Measurements from ENCODE around the gene MYL6B. TPM values are rescaled to one million over a fixed set of nuclear protein-coding genes. Genes with fewer than 3 reads are reported as not detected.
A peak's percentile ranks its signal among the peaks of the same experiment; 100 is the strongest.

The MYL6B gene
- total RNA-seq, 1 donor from 2014 or later: 131 TPM

GRCh38 chr12:56127888-56128669, 24.3 kb upstream of the MYL6B start, which contains the start of gene ESYT1:
TSS of gene ESYT1 (plus strand) at chr12:56128267. CDS start at chr12:56128320, 53 bp downstream.
- H3K4me1 ChIP-seq: peaks cover 18% of the 10 kb centered on the region
- peak within 1 kb of the TSS; percentile 99 for H3K4me3 Mint-ChIP-seq
- H3K9me3 ChIP-seq (ENCODE audit: low read depth): no peaks in the 10 kb centered on the region
- no peaks in the 10 kb centered on the region for H3K27me3 ChIP-seq
- peaks cover 16% of the 10 kb centered on the region for H4K20me1 ChIP-seq (ENCODE audit: low read depth)
- peaks cover 27% of the 10 kb centered on the region for H3K36me3 Mint-ChIP-seq
- peak within 1 kb of the TSS; percentile 31 for H2AFZ ChIP-seq (replicated peaks)
- peak within 1 kb of the TSS; percentile 95 for H3K27ac ChIP-seq
- H3K36me3 ChIP-seq: no peaks in the 10 kb centered on the region
- H3K9ac ChIP-seq: peak within 1 kb of the TSS; percentile 67
- H3F3A ChIP-seq (ENCODE audit: low read depth): peaks cover 36% of the 10 kb centered on the region
- peak; percentile 11 for TF ChIP-seq CTCF (IDR thresholded peaks at IDR 0.05)
- no peak for TF ChIP-seq EZH2phosphoT487 (IDR thresholded peaks at IDR 0.05)
- peaks cover 35% of the 10 kb centered on the region for H3K4me1 Mint-ChIP-seq
- DNase-seq (ENCODE audit: low spot score): peak; percentile 100
- H3K9me3 Mint-ChIP-seq: no peaks in the 10 kb centered on the region
- H3K79me2 ChIP-seq (ENCODE audit: low read depth): peaks cover 33% of the 10 kb centered on the region
- peak within 1 kb of the TSS; percentile 98 for H3K27ac Mint-ChIP-seq
- peak within 1 kb of the TSS; percentile 88 for H3K4me3 ChIP-seq
- peak within 1 kb of the TSS; percentile 96 for H3K4me2 ChIP-seq
- H3K27me3 Mint-ChIP-seq (ENCODE audit: insufficient read depth, low read depth): peaks cover 10% of the 10 kb centered on the region

- peaks cover 36% of the 10 kb centered on the region for H3F3A ChIP-seq (ENCODE audit: low read depth)
- H3K36me3 Mint-ChIP-seq: peaks cover 33% of the 10 kb centered on the region
- peaks cover 18% of the 10 kb centered on the region for H3K4me1 ChIP-seq
- H4K20me1 ChIP-seq (ENCODE audit: low read depth): peaks cover 16% of the 10 kb centered on the region
- H3K79me2 ChIP-seq (ENCODE audit: low read depth): peaks cover 33% of the 10 kb centered on the region
- H3K9me3 Mint-ChIP-seq: no peaks in the 10 kb centered on the region
- H3K27me3 ChIP-seq: no peaks in the 10 kb centered on the region
- H3K4me3 Mint-ChIP-seq: peak overlapping the region; percentile 99
- no peaks in the 10 kb centered on the region for H3K9me3 ChIP-seq (ENCODE audit: low read depth)
- H3K27ac Mint-ChIP-seq: peak overlapping the region; percentile 98
- H3K36me3 ChIP-seq: no peaks in the 10 kb centered on the region
- H3K4me1 Mint-ChIP-seq: peaks cover 35% of the 10 kb centered on the region
- TF ChIP-seq EZH2 (IDR thresholded peaks at IDR 0.05) (no peak), CTCF (IDR thresholded peaks at IDR 0.05) (no peak), EZH2phosphoT487 (IDR thresholded peaks at IDR 0.05) (no peak)
- DNase-seq (ENCODE audit: low spot score): no peak
- H3K4me2 ChIP-seq: peak overlapping the region; percentile 96
- peaks cover 12% of the 10 kb centered on the region for H3K27me3 Mint-ChIP-seq (ENCODE audit: insufficient read depth, low read depth)
- H3K9ac ChIP-seq: peak overlapping the region; percentile 67
- H3K4me3 ChIP-seq: peak overlapping the region; percentile 88
- H2AFZ ChIP-seq (replicated peaks): no peak overlapping the region
- no peak overlapping the region for H3K27ac ChIP-seq
Measured at GRCh38 chr12:56128670-56129205, 23.6 kb upstream of the MYL6B start.

DNA sequence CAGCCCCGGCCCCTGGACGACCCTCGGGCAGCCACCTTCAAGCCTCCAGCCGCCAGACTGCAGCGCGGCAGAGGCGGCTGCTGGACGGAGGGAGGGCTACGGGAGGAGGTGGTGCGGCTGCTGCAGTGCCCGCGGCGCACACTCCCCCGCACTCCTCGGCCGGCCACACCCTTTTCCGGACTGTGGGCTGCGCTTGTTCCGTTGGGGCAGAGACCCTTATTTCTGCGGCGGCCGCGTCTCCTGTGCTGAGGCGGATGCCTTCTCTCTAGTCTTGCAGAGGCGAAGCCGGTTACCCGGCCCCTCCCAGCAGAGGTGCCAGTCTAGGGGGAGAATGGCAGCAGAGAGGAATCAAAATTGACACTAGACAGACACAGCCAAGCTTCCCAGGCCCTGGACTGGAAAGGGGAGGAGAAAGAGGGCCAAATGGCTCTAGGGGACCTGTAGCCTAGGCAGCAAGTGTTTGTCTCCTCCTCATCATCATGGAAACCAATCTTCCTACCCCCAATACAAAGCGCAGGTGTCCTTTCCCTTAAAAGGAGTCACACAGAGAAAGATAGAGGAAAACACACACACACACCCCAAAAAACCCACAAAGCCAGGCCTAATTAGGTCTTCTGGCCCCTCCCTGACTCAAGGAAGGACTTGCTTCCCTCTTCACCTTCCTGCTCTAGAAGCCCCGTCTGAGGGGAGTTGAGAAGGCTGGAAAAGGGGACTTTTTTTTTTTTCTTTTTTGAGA, 23.0 kb upstream of the MYL6B start:
- peak overlapping the region; percentile 88 for H3K4me3 ChIP-seq
- Mint-ChIP-seq H3K4me3 (peak overlapping the region; percentile 99), H3K27me3 (ENCODE audit: insufficient read depth, low read depth) (peaks cover 14% of the 10 kb centered on the region), H3K36me3 (peaks cover 38% of the 10 kb centered on the region), H3K9me3 (no peaks in the 10 kb centered on the region), H3K4me1 (peaks cover 35% of the 10 kb centered on the region), H3K27ac (peak overlapping the region; percentile 33)
- peaks cover 33% of the 10 kb centered on the region for H3K79me2 ChIP-seq (ENCODE audit: low read depth)
- DNase-seq (ENCODE audit: low spot score): peak; percentile 81
- peak overlapping the region; percentile 96 for H3K4me2 ChIP-seq
- peaks cover 1% of the 10 kb centered on the region for H3K36me3 ChIP-seq
- H3K9ac ChIP-seq: peak overlapping the region; percentile 67
- peaks cover 36% of the 10 kb centered on the region for H3F3A ChIP-seq (ENCODE audit: low read depth)
- H4K20me1 ChIP-seq (ENCODE audit: low read depth): peaks cover 16% of the 10 kb centered on the region
- H3K27ac ChIP-seq: no peak overlapping the region
- no peaks in the 10 kb centered on the region for H3K27me3 ChIP-seq
- no peak overlapping the region for H2AFZ ChIP-seq (replicated peaks)
- H3K4me1 ChIP-seq: peaks cover 18% of the 10 kb centered on the region
- H3K9me3 ChIP-seq (ENCODE audit: low read depth): no peaks in the 10 kb centered on the region
- TF ChIP-seq CTCF (IDR thresholded peaks at IDR 0.05) (no peak), EZH2 (IDR thresholded peaks at IDR 0.05) (no peak), EZH2phosphoT487 (IDR thresholded peaks at IDR 0.05) (no peak)
